HG03108 (cell line): Measurements from ENCODE around the gene ADARB1.
"Not testable (repeated sequence)": the region's sequence is repeated elsewhere in the genome, so short reads cannot be mapped to it uniquely, and the experiment has no call there.

Experiments used
- ATAC-seq: cut with Tn5 transposase; IDR thresholded peaks from one replicate; pipeline ENCODE4 v1.9.1; 2021; ENCODE audit warnings: moderate library complexity; ENCODE audit not compliant: unreplicated experiment

ADARB1 gene

DNA sequence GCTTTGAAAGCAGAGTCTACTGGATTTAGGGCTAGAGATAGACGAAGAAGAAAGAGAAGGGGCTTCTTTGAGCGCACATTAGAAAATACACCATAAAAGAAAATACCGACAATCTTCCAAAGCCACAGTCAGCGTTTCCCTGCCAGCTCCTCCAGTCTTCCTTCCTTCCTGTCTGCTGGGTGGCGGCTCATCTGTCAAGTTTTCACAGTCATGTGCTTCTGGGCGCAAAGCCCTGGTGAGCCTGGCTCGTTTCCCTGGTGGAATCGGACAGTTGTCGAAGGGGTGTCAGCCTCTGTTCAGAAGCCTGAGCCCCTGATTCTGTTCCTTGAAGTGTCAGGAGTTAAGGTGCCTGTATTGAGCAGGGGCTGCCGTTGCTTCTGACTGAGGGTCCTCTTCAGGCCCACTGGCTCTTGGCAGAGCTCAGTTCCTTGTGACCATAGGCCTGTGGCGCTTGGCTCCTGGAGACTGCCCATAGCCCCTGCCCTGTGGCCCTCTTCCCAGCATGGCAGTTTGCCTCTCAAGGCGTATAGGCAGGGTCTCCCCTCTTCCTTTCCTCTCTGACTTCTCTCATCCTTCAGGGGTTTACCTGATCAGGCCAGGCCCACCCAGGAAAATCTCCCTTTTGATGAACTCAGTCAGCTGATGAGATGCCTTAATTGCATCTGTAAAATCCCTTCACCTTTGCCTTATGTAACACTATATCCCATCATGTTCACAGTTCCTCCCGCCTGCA lies 58.6 kb downstream of the ADARB1 start:
- no peak for ATAC-seq

DNA sequence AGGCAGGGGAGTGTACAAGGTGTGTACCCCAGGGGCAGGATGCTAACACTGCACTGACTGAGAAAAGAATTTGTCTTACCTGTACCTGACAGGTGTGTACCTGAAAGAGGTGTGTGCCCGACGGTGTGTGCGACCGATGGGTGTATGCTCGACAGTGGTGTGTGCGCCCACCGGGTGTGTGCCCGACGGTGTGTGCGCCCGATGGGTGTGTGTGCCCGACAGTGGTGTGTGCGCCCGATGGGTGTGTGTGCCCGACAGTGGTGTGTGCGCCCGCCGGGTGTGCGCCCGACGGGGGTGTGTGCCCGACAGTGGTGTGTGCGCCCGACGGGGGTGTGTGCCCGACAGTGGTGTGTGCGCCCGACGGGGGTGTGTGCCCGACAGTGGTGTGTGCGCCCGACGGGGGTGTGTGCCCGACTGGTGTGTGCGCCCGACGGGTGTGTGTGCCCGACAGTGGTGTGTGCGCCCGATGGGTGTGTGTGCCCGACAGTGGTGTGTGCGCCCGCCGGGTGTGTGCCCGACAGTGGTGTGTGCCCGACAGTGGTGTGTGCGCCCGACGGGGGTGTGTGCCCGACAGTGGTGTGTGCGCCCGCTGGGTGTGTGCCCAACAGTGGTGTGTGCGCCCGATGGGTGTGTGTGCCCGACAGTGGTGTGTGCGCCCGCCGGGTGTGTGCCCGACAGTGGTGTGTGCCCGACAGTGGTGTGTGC lies 59.3 kb downstream of the ADARB1 start:
- not testable (repeated sequence) for ATAC-seq

DNA sequence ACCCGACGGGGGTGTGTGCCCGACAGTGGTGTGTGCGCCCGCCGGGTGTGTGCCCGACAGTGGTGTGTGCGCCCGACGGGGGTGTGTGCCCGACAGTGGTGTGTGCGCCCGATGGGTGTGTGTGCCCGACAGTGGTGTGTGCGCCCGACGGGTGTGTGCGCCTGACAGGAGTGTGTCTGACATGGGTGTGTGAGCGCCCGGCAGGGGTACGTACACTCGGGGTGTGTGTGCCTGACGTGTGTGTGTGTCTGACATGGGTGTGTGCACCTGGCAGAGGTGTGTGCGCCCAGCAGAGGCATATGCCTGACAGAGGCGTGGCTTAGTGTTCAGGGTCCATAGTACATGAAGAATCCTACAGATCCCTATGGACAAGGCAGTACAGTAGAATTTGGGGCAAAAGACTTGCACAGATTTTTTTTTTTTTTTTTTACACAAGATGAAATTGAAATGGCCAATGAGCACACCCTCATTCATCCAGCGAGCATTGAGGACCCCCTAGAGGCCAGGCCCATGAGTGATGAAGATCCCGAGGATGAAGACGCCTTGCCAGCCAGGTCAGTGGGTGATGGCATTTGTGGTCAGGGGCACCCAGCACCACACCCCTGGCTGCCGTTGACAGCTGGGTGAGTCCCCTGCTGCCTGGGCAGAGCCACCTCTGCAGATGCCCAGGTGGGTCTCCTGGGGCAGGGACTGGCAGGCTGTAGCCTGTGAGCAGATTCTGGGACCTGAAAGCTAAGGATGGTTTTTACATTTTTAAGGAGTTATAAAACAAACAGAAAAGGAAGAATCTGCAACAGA lies 60.1 kb downstream of the ADARB1 start:
- ATAC-seq: no peak

DNA sequence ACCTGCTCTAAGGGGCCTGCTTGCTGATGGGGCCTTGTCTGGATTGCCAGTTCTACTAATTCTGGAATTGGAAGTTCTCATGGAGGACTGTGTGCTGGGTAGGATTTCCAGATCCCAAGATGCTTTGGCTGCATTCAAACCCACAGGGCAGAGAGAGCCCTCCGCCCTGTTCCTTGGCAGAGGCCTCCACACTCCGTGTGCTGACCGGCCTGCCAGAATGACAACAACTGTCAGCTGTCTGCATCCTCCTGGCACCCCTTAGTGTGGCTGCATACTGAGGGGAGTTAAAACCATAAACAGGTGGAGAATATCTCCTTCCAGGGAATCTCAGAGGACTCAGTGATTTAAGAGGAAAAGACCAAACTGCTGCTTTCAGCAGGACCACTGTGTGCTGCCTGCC lies 60.7 kb downstream of the ADARB1 start:
- no peak for ATAC-seq

DNA sequence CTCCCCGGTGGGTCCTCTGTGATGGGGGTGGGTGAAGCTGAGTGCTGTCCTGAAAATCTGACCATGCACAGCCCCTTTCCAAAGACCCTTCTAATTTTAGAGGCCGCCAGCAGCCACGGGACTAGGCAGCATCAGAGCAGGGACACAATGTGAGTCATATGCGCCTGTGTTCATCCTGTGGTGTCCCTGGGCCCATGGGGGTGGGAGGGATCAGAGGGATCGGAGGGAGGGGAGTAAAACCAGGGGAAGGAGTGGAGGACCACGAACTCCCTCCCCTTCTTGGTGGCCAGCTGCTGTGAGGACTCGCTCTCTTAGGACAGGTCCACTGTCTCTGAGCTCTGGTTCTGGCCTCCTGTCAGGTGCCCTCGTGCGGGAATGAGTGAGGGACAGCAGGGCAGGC lies 61.5 kb downstream of the ADARB1 start:
- ATAC-seq: no peak

DNA sequence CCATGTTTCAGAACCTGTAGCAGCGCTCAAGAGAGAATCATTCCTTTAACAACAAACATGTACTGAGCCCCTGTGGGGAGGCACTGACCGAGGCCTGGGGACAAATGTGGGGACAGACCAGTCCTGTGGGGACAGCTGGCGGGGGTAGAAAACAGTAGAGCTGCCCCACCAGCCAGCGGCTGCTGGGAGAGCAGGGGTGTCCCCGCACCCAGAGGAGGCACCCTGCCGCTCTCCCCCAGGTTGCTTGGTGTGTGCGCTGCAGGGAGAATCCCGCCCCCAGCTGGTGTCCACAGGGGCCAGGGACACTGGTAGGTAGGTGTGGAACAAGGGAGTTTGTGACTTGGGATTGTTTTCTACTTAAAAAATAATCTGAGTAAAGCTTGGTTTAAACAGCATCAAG lies 62.1 kb downstream of the ADARB1 start:
- ATAC-seq: no peak

DNA sequence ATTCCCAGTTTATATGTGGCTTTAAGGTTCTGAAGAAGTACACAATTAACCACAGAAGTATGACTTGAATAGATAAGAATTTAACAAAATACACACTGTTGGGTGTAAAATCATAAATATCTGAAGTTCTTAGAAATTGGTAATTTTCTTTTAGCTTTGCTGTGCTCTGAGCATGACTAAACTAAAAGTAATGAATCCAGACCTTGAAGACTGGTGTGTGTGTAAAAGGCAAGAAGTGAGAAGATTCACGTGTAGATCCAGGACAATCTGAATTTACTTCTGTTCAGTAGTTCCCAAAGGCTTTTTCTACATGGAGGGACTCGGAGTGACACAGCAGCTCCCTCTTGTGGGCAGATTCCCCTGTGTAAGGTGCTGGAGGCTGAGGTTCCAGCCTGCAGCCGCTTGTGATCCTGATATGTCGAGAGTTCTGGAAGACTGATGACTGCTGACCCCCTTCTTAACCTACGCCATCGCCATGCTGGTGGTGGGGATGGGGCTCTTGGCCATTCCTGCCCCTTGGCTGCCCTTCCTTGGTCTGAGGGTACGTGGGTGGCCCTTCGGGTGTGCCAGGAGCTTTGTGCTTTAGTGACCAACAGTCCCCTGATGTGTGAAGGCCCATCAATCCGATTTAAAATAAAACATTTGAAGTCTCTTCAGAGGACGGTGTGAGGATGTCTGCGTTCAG lies 62.7 kb downstream of the ADARB1 start:
- ATAC-seq: no peak

DNA sequence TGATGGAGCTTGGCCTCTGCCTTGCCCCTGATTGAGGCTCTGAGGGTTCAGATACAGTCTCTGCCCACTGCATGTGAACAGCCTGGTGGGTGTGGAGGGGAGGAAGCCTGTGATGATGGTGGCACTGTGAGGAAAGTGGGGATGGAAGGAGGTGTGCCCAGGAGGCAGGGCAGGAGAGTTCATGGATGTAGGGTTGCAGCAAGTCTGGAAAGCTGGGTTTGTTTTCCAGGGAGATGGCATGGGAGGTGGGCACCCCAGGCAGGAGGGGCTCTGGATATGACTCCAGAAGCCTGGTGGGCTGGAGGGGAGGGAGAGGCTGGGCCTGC lies 63.2 kb downstream of the ADARB1 start:
- no peak for ATAC-seq

DNA sequence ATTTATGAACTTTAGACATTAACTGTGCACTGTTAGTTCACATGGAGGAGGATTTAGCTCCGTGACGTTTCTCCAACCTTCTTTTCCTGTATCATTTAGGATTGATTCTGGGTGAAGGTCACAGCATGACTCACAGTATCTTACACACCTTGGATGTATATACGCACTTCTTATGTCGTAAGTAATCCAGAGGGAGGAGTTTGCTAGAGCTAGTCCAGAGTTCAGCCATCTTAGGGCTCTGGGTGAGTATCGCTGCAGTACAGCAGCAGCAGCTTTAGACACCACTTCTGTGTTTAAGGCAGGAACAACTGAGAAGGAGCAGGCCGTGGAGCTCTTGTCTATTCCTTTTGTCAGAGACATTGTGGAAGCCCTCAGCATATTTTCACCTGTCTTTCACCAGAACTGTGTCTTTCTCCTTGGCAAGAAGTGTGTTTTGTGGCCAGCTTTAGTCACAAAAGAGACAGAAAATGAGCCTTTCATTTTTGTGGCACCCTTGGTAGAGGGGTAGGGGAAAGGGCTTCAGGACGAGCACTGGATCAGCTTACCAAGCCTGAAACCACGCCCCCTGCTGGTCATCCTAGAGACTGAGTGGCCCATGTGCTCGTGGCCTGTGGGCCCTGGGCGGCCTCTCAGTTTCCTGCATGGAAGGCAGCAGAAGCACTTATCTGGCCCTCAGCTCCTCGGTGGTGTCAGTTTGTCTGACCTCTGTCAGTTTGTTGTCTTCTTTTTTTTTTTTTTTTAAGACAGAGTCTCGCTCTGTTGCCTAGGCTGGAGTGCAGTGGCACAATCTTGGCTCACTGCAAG lies 64.0 kb downstream of the ADARB1 start:
- no peak for ATAC-seq

DNA sequence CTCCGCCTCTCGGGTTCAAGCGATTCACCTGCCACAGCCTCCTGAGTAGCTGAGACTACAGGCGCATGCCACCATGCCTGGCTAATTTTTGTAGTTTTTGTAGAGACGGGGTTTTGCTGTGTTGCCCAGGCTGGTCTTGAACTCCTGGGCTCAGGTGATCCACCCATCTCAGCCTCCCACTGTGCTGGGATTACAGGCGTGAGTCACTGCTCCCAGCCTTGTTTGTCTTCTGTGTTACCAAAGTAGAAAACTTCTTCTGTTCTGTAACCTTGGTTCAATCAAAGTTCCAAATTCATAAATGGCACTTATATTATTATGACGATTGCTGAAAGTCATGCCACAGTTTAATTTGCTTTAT lies 64.6 kb downstream of the ADARB1 start:
- ATAC-seq: not testable (repeated sequence)

DNA sequence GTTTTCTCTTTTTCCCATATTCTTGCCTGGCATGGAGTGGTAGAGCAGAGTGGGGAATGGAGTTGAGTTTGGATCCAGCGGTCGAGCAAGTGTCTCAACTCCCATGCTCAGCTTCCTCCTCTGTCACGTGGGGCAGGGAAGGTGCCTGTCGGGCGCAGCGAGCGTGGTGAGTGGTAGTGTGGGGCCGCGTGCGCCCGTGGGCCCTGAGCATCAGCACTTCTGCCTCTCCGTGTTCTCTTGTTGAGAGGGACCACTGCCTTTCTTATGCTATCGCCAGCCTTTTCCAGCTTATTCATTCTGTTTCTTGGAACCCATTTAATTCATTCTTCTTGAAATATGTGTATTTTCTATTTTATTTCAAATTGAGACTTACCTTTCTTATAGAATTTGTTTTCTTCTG lies 65.1 kb downstream of the ADARB1 start:
- no peak for ATAC-seq

DNA sequence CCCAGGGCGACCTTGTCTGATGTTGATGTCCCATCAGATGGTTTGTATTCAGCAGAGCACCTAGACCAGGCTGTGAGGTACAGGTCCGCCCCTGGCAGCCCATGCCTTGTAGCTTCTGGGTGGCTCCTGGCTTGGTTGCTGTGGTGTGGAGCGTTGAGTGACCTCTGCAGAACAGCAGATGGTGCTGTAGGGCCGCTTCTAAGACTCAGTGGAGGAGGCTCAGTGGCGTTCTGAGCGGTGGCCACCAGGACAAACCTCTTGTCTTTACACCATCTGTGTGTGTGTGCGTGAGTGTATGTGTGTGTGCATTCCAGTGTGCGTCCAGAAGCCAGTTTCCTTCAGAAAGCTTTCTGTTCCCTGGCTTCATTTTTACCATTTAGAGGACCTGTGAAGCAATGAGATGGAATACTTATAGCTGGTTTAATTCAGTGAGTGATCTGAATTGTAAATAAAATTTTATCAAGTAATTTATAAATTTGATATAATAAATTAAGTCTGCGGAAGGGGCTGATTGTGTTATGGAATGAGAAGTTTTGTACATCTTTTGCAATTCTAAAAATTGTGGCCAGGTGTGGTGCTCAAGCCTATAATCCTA lies 66.1 kb downstream of the ADARB1 start:
- peak; percentile 67 for ATAC-seq

DNA sequence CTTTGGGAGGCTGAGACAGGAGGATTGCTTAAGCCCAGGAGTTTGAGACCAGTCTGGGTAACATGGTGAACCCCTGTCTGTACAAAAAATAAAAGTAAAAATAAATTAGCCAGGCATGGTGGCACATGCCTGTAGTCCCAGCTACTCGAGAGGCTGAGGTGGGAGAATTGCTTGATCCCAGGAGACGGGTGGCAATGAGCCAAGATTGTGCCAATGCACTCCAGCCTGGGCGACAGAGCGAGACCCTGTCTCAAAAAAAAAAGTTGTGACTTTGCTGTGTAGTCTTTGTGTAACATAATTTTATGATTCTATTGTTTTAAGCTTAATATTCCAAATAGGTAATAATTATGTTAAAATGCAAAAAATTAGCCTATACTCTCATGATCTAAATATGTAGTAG lies 66.6 kb downstream of the ADARB1 start:
- ATAC-seq: not testable (repeated sequence)

DNA sequence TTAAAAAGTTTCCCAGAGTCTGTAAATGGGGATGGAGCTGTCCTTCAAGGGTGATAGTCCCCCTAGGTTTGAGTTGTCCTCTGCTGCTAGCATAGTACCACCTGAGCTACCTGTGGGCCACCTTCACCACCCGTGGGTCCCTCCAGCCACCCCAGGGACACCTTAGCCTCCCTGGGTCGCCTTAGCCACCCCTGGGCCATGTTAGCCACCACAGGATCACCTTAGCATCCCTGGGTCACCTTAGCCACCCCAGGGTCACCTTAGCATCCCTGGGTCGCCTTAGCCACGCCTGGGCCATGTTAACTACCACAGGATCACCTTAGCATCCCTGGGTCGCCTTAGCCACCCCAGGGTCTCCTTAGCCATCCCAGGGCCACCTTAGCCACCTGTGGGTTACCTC lies 67.1 kb downstream of the ADARB1 start:
- no peak for ATAC-seq

DNA sequence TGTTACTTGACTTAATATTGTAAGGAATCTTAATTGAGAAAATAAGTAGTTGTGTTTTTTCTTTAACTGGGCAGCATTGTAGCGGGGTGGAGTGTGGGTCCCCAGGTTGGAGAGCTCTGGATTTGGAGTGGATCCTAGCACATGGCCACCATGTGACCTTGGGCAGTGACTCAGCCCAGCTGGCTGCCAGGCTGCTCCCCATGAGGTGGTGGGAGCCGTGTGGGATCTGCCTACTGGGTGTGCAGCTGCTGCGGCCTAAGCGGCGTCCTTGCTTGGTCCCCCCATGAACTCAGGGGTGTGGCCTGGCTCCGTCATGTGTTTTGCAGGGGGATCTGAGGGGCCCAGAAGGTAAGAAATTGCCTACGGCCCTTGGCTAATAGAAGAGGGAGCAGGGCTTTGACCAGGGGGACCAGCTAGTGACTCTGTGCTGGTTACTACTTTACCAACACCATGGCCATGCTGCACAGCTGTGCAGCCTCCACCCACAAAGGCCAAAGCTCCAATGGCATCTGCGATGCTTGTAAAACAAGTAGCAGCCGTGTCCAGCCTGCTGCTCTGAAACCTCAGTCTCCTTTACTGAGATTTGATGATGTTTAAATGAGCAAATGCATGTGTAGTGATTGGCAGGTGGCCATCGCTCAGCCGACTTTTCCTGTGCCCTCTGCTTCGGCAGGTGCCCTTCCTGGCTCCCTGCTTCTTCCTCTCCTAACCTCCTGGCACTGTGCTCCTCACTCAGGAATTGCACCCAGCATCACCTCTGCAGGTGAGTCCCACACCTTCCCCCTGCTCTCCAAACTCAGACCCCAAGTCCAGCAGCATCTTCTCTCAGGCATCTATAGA lies 68.3 kb downstream of the ADARB1 start:
- ATAC-seq: no peak

DNA sequence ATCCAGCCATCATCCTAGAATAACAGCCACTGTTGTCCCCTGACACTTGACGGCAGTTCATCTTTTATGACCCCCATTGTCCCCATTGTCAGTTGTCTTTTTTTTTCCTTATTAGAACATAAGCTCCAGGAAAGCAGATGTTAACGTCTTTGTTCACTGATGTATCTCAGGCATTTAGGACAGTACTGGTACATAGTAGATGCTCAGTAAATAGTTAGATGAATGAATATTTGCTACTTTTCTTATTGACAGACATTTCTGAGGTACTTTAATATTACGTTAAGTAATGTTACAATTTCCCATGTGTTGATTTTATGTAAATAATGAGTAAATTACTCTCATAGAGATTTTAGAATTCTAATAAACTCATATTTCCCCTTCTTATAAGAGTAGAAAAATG lies 69.5 kb downstream of the ADARB1 start:
- no peak for ATAC-seq

DNA sequence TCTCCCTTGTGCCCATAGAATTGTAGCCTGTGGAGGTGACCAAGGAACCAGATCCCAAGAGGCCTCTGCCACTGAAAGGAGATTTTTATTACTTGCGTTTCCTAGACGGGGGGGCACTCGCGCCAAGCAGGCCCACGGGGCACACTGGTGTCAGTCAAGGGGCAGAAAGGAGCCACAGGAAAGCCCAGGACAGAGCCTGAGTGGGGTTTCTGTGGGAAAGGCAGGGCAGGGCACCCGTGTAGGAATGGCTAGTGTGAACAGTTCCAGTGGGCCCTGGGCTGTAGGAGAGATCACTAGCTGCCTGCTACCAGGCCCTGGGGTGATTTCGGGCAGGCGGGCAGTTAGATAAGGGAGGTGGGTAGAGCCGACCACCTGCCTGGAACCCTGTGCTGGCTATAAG lies 70.8 kb downstream of the ADARB1 start:
- ATAC-seq: no peak

DNA sequence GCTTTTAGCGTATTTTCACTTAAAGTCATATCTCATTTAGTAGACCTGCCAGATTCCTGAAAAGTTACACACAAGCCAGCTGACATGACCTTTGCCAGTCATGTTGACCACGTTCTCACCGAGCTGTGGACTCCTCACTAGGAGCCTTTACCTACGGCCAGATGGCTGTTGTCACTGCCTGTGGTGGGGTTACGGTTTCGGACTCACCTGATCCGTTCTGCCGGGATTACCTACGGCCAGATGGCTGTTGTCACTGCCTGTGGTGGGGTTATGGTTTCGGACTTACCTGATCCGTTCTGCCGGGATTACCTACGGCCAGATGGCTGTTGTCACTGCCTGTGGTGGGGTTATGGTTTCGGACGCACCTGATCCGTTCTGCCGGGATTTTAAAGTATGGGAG lies 71.5 kb downstream of the ADARB1 start:
- ATAC-seq: not testable (repeated sequence)

DNA sequence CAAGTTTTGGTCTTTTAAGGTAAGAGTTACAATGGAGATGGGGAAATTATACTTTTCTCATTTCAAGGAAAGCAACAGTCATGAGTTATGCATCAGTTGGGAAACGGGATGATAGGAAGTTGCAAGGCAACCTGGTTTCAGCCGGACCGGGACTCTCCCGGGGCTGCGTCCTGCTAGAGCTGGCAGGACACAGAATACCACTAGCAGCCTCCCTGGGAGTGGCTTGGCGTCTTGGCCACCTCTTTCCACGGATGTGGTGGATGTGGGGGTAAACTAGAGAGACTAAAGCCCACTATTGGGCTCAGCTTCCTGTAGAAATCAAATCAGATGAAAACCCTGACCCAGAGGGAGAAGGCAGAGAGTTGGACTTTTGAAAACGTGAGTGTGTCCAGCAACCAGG lies 71.9 kb downstream of the ADARB1 start:
- no peak for ATAC-seq
